AG09309 (cell line): Measurements from ENCODE around the gene A1CF.
"Not testable (repeated sequence)": the region's sequence is repeated elsewhere in the genome, so short reads cannot be mapped to it uniquely, and the experiment has no call there.

ENCODE experiments used
- DNase-seq: peaks from one replicate; pipeline ENCODE4 v3.0.0-alpha.2; 2010; ENCODE audit warnings: low read depth
- H3K4me3 ChIP-seq: 2 replicates; pipeline ENCODE4 v1.5.1; 2011; ENCODE audit warnings: mild to moderate bottlenecking, low read depth, low read length, moderate library complexity; ENCODE audit not compliant: control insufficient read depth
- CTCF ChIP-seq: IDR thresholded peaks from 2 replicates; pipeline ENCODE4 v1.5.1; 2011; ENCODE audit warnings: mild to moderate bottlenecking, low read depth, low read length, inconsistent platforms; ENCODE audit not compliant: insufficient read depth, control insufficient read depth; ENCODE audit errors: missing control alignments

Gene A1CF, protein sequence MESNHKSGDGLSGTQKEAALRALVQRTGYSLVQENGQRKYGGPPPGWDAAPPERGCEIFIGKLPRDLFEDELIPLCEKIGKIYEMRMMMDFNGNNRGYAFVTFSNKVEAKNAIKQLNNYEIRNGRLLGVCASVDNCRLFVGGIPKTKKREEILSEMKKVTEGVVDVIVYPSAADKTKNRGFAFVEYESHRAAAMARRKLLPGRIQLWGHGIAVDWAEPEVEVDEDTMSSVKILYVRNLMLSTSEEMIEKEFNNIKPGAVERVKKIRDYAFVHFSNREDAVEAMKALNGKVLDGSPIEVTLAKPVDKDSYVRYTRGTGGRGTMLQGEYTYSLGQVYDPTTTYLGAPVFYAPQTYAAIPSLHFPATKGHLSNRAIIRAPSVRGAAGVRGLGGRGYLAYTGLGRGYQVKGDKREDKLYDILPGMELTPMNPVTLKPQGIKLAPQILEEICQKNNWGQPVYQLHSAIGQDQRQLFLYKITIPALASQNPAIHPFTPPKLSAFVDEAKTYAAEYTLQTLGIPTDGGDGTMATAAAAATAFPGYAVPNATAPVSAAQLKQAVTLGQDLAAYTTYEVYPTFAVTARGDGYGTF

GRCh38 chr10:50885097-50885859 is at the start of gene A1CF:
A1CF (minus strand) TSS chr10:50885627; CDS start chr10:50859940, 25,687 bp downstream.
- DNase-seq = no peak
- H3K4me3 ChIP-seq = no peak within 1 kb of the TSS
- TF ChIP-seq CTCF = no peak

GRCh38 chr10:50931948-50932431 is 46.6 kb upstream of the A1CF start:
- no peak for DNase-seq
- no peak for TF ChIP-seq CTCF
- no peak overlapping the region for H3K4me3 ChIP-seq

GRCh38 chr10:50929670-50930069 is 44.2 kb upstream of the A1CF start:
- H3K4me3 ChIP-seq = no peak overlapping the region
- no peak for TF ChIP-seq CTCF
- no peak for DNase-seq

DNA sequence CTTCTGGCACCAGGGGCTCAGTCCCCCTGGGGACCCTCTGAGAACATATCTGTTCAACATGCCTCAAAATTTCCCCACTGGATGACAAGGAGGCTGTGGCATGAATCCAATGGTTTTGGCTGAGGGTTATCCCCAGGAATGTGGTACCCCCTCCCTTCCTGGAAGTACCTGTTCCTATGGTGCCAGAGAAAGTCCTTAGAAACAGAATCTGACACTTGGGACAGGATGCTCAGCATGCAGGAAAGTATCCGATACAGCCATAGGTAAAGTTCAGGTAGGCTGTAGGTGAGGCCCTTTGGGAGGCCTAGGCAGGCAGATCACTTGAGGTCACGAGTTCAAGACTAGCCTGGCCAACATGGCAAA is 42.7 kb upstream of the A1CF start:
- DNase-seq = no peak
- no peak overlapping the region for H3K4me3 ChIP-seq
- no peak for TF ChIP-seq CTCF

GRCh38 chr10:50927522-50928189 is 42.2 kb upstream of the A1CF start:
- no peak for TF ChIP-seq CTCF
- no peak overlapping the region for H3K4me3 ChIP-seq
- no peak for DNase-seq

DNA sequence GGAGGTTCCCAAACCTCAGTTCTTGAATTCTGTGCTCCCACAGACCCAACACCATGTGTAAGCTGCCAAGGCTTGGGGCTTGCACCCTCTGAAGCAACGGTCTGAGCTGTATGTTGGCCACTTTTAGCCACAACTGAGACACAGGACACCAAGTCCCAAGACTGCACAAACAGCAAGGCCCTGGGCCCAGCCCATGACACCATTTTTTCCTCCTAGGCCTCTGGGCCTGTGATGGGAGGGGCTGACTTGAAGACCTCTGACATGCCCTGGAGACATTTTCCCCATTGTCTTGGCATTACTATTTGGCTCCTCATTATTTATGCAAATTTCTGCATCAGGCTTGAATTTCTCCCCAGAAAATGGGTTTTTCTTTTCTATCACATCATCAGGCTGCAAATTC is 38.0 kb upstream of the A1CF start:
- H3K4me3 ChIP-seq, DNase-seq: not testable (repeated sequence)
